ENCODE measurements around the gene PLEKHA1. TPM values are rescaled to one million over a fixed set of nuclear protein-coding genes. Genes with fewer than 3 reads are reported as not detected.

PLEKHA1 gene
- total and polyA plus RNA-seq, 2 of the 4 experiments (the other 2 are of a cell fraction) = 7.2 to 9.5 TPM

GRCh38 chr10:122474131-122474818 lies 99.8 kb downstream of the PLEKHA1 start:
- Histone ChIP-seq H3K23ac (ENCODE audit: low read depth, low read length) (0 out of 2 replicates have a peak overlapping the region, but pooled peaks have one; percentile 44), H4K20me1 (ENCODE audit: insufficient read depth, low read length) (peaks cover 2% of the 10 kb centered on the region; the same call in 1 of the 2 replicates), H2BK15ac (ENCODE audit: low read depth, low read length) (no peak overlapping the region), H3K4me3 (ENCODE audit: insufficient read depth, low read depth, low read length) (no peak overlapping the region), H3K9me1 (ENCODE audit: insufficient read depth, low read length) (peaks cover 13% of the 10 kb centered on the region), H4K91ac (ENCODE audit: insufficient read depth, low read depth, low read length) (no peak overlapping the region), H3K27me3 (ENCODE audit: control insufficient read depth, insufficient read depth, low read length) (no peaks in the 10 kb centered on the region), H2BK120ac (ENCODE audit: low read depth, low read length) (no peak overlapping the region), H3K79me1 (ENCODE audit: low read depth in 1 of 2, low read length in 2 of 2) (peaks cover 7 to 31% of the 10 kb centered on the region in 2 experiments; a peak in 2 of 4 replicates), H2BK5ac (ENCODE audit: low read depth, low read length, poor library complexity, severe bottlenecking) (no peak overlapping the region), H3K9ac (ENCODE audit: low read depth, low read length) (no peak overlapping the region), H3K36me3 (ENCODE audit: control insufficient read depth, insufficient read depth, low read length) (no peaks in the 10 kb centered on the region), H3K4ac (ENCODE audit: low read depth, low read length) (peak overlapping the region; percentile 15; the same call in 1 of the 2 replicates), H2AK5ac (ENCODE audit: low read depth, low read length) (peak overlapping the region; percentile 8; the same call in 1 of the 2 replicates), H3K14ac (replicated peaks; ENCODE audit: low read depth, low read length) (no peak overlapping the region), H2AFZ (replicated peaks; ENCODE audit: low read length, poor library complexity) (peak overlapping the region; percentile 34), H2AK9ac (replicated peaks; ENCODE audit: low read depth, low read length, poor library complexity) (peak overlapping the region; percentile 32), H2BK20ac (ENCODE audit: low read depth, low read length) (no peak overlapping the region), H4K5ac (ENCODE audit: low read depth, low read length) (no peak overlapping the region), H3K27ac (ENCODE audit: insufficient read depth, low read length) (no peak overlapping the region), H3K4me2 (ENCODE audit: low read depth, low read length) (no peak overlapping the region), H3K56ac (ENCODE audit: extremely low read depth, insufficient read depth, low read length) (no peak overlapping the region), H3K18ac (ENCODE audit: low read depth, low read length) (no peak overlapping the region), H4K8ac (ENCODE audit: low read depth in 2 of 2, low read length in 2 of 2) (no peak overlapping the region), H3K4me1 (ENCODE audit: control insufficient read depth, insufficient read depth, low read length) (peaks cover 23% of the 10 kb centered on the region), H3K9me3 (ENCODE audit: control insufficient read depth, insufficient read depth, low read length) (no peaks in the 10 kb centered on the region)
- 47% methylated on average over 4 of the region's 15 CpGs; no CpG with 5 or more reads in 1 of the 2 experiments for WGBS, 2 experiments (ENCODE audit: extremely low coverage in 2 of 2, insufficient read length in 1 of 2)
- DNase-seq (no peak), ATAC-seq (ENCODE audit: low read depth) (no peak)
- ChIA-PET POLR2A (ENCODE audit: unreplicated experiment) (no interaction called here), CTCF (interaction anchor here (0.6 to 2.2 kb wide), 2 partner anchors 31 to 91 kb away, joined by 5 to 6 read pairs; no protein-coding TSS in a partner anchor)
- BruUV-seq (replicated peaks) = no TSS peak
- no peak for TF ChIP-seq SMC3 (IDR thresholded peaks at IDR 0.05; ENCODE audit: low read depth, low read length)
- no peak for TF ChIP-seq RFX5 (IDR thresholded peaks at IDR 0.05; ENCODE audit: low read depth, low read length)
- TF ChIP-seq RCOR1 (IDR thresholded peaks at IDR 0.05; ENCODE audit: insufficient replicate concordance, low read length) = no peak
- no peak for TF ChIP-seq CHD1 (IDR thresholded peaks at IDR 0.05; ENCODE audit: low read depth, low read length)
- TF ChIP-seq FOS (IDR thresholded peaks at IDR 0.05; ENCODE audit: low read depth, low read length) = no peak
- TF ChIP-seq USF2 (IDR thresholded peaks at IDR 0.05; ENCODE audit: low read depth, low read length) = no peak
- in situ Hi-C loops (cut with MboI; ENCODE audit: low sequenced_read_pairs) (no loop called here), intact Hi-C loops (cut with micrococcal nuclease) (no loop called here), dilution Hi-C loops (cut with HindIII; ENCODE audit: low sequenced_read_pairs, unreplicated experiment) (no loop called here)
